Endothelial cell of umbilical vein (primary cell): ENCODE data around the gene TCF7L2. TPM values are rescaled to one million over a fixed set of nuclear protein-coding genes. Genes with fewer than 3 reads are reported as not detected.

Experiments used
- BruUV-seq: library from RNA; stranded (reverse); fragments of 400-500 nt; replicated peaks from 2 replicates; lab custom pipeline; 2021; lab: Mats Ljungman, UMichigan
- CTCF ChIA-PET: fragments of 300-600, 350-600 bp; sonication (Branson Sonifier 250); formaldehyde crosslinking; loops from one replicate; lab custom pipeline; 2021; ENCODE audit warnings: antibody characterized with exemption, inconsistent platforms; lab: Charles Lee
- POLR2A ChIA-PET: fragments of 300-600, 350-600 bp; sonication (Branson Sonifier 250); formaldehyde crosslinking; loops from one replicate; lab custom pipeline; 2021; ENCODE audit warnings: antibody characterized with exemption, inconsistent platforms; lab: Charles Lee
- DNase-seq: peaks from one replicate; pipeline ENCODE4 v3.0.0-alpha.2; 2011; ENCODE audit warnings: low read depth, low spot score
- FAIRE-seq: peaks from 2 replicates; lab custom pipeline; 2011; peaks lifted over from hg19 to GRCh38; lab: Jason Lieb, UNC
- H2AFZ ChIP-seq: 2 replicates; pipeline ENCODE4 v1.6.0; 2012; ENCODE audit warnings: low read depth, low read length, control low read depth, inconsistent platforms
- H3K27ac ChIP-seq: 2 replicates; pipeline ENCODE4 v1.5.1; 2011; ENCODE audit warnings: low read depth, mild to moderate bottlenecking, control low read depth, low read length, moderate library complexity; ENCODE audit not compliant: insufficient read depth
- H3K27me3 ChIP-seq, 2 experiments: 2 replicates each; pipeline versions ENCODE4 v1.6.0 to v1.6.1; 2011; ENCODE audit warnings: low read length in 2 of 2, mixed read lengths in 1 of 2; ENCODE audit not compliant: control insufficient read depth in 2 of 2, insufficient read depth in 2 of 2
- H3K36me3 ChIP-seq, 2 experiments: 2 replicates in 1 of 2; 3 replicates in 1 of 2; pipeline ENCODE4 v1.5.1; 2011; ENCODE audit warnings: low read length in 2 of 2, mild to moderate bottlenecking in 1 of 2, moderate library complexity in 1 of 2; ENCODE audit not compliant: control insufficient read depth in 2 of 2, insufficient read depth in 2 of 2; ENCODE audit errors: extremely low read depth in 1 of 2
- H3K4me1 ChIP-seq: 3 replicates; pipeline ENCODE4 v1.5.1; 2011; ENCODE audit warnings: mild to moderate bottlenecking, low read length; ENCODE audit not compliant: control insufficient read depth, insufficient read depth; ENCODE audit errors: extremely low read depth
- H3K4me2 ChIP-seq: 2 replicates; pipeline ENCODE4 v1.6.1; 2011; ENCODE audit warnings: low read length, control low read depth, mixed read lengths; ENCODE audit not compliant: insufficient read depth
- H3K4me3 ChIP-seq, 3 experiments: fragments of 200-600 bp in 1 of 3; sonication (generic), shearing (Covaris generic) in 1 of 3; replicated peaks in 1 of 3; 2 replicates each; pipeline ENCODE4 v1.5.1; 2011 to 2016; ENCODE audit warnings: control low read depth in 3 of 3, low read length in 3 of 3, mild to moderate bottlenecking in 2 of 3, inconsistent platforms in 1 of 3, low read depth in 1 of 3, moderate library complexity in 1 of 3; ENCODE audit not compliant: insufficient read depth in 1 of 3
- H3K79me2 ChIP-seq: 2 replicates; pipeline ENCODE4 v1.6.0; 2012; ENCODE audit warnings: low read length, inconsistent platforms; ENCODE audit not compliant: control insufficient read depth, insufficient read depth
- H3K9ac ChIP-seq: replicated peaks from 2 replicates; pipeline ENCODE3; 2011; ENCODE audit warnings: low read length, control low read depth; ENCODE audit not compliant: insufficient read depth; ENCODE audit errors: extremely low read depth
- H3K9me1 ChIP-seq: replicated peaks from 3 replicates; pipeline ENCODE4 v1.6.0; 2011; ENCODE audit warnings: mild to moderate bottlenecking, low read length; ENCODE audit not compliant: control insufficient read depth, insufficient read depth; ENCODE audit errors: extremely low read depth
- H3K9me3 ChIP-seq: replicated peaks from 2 replicates; pipeline ENCODE4 v1.5.1; 2012; ENCODE audit warnings: low read length, inconsistent platforms; ENCODE audit not compliant: control insufficient read depth, insufficient read depth
- H4K20me1 ChIP-seq: replicated peaks from 2 replicates; pipeline ENCODE3; 2011; ENCODE audit warnings: mild to moderate bottlenecking, low read length; ENCODE audit not compliant: control insufficient read depth, insufficient read depth; ENCODE audit errors: extremely low read depth
- CTCF ChIP-seq, 2 donors: IDR thresholded peaks; 1 replicate in 1 of 2; 2 replicates in 1 of 2; pipeline ENCODE4 v1.5.1; 2011; ENCODE audit warnings: low read length in 2 of 2, mild to moderate bottlenecking in 2 of 2, moderate library complexity in 2 of 2, control low read depth in 1 of 2, inconsistent platforms in 1 of 2, low read depth in 1 of 2; ENCODE audit not compliant: insufficient read depth in 1 of 2; ENCODE audit errors: extremely low read depth in 1 of 2
- EZH2 ChIP-seq: IDR thresholded peaks from 2 replicates; pipeline ENCODE4 v1.6.1; 2012; ENCODE audit warnings: borderline replicate concordance, low read depth, mild to moderate bottlenecking, moderate library complexity, low read length, inconsistent platforms; ENCODE audit not compliant: severe bottlenecking
- GATA2 ChIP-seq: IDR thresholded peaks from 2 replicates; pipeline ENCODE4 v1.7.0; 2011; ENCODE audit warnings: low read depth, mild to moderate bottlenecking, moderate library complexity, mixed read lengths, low read length; ENCODE audit not compliant: insufficient read length, insufficient read depth
- JUN ChIP-seq: IDR thresholded peaks from 2 replicates; pipeline ENCODE4 v1.6.1; 2011; ENCODE audit warnings: borderline replicate concordance, low read depth; ENCODE audit not compliant: insufficient read length, insufficient read depth
- MAX ChIP-seq: IDR thresholded peaks from 2 replicates; pipeline ENCODE4 v1.6.1; 2011; ENCODE audit not compliant: insufficient read depth, insufficient read length
- MYC ChIP-seq: IDR thresholded peaks from one replicate; pipeline ENCODE4 v1.6.1; 2011; ENCODE audit warnings: mild to moderate bottlenecking, low read depth, low read length
- POLR2A ChIP-seq: IDR thresholded peaks from 2 replicates; pipeline ENCODE4 v1.6.1; 2012; ENCODE audit warnings: low read depth, mild to moderate bottlenecking, control low read depth, low read length
- dilution Hi-C: fragments of 300-500 bp; cut with MboI; formaldehyde crosslinking; loops from one replicate; pipeline ENCODE4 v1.15.0; 2019; ENCODE audit warnings: low sequenced_read_pairs; ENCODE audit not compliant: extremely low pct_ligation_motif_present
- intact Hi-C: fragments of 100-400 bp; cut with micrococcal nuclease; formaldehyde crosslinking; loops from one replicate; pipeline ENCODE4 v1.10.0; 2022
- polyA plus RNA-seq, 4 experiments: library from polyadenylated mRNA; depleted of rRNA in 3 of 4; stranded (reverse) in 3 of 4; unstranded in 1 of 4; fragments of >200 nt; gene quantifications; 2 replicates each; pipeline versions ENCODE4 v1.2.1 to v1.2.3, GENCODE V29; 2011 to 2012; ENCODE audit warnings: missing spikeins in 1 of 4
- total RNA-seq: library from RNA; stranded (reverse); gene quantifications from 2 replicates; pipeline ENCODE4 v1.2.3, GENCODE V29; 2021

The TCF7L2 gene
- total and polyA plus RNA-seq, 2 donors (not counting 3 experiments of a cell fraction or from before 2014, with no cell fraction given): 9.9 to 21.8 TPM

- CTCF ChIA-PET: interaction anchor here (1.0 kb wide), 1 partner anchor 56 kb away, joined by 3 read pairs; no protein-coding TSS in a partner anchor
- POLR2A ChIA-PET: no interaction called here
- dilution Hi-C loops: no loop called here
- DNase-seq: no peak
- TF ChIP-seq CTCF (IDR thresholded peaks at IDR 0.05; ENCODE audit: extremely low read depth in 1 of 2, insufficient read depth in 1 of 2, low read depth in 1 of 2, low read length in 2 of 2) (no peak), EZH2 (no peak), MYC (no peak), MAX (no peak), POLR2A (no peak), JUN (no peak), GATA2 (no peak)
- Histone ChIP-seq H4K20me1 (peaks cover 2% of the 10 kb centered on the region), H3K4me2 (no peak overlapping the region), H3K79me2 (peaks cover 10% of the 10 kb centered on the region), H3K9me1 (no peaks in the 10 kb centered on the region), H2AFZ (no peak overlapping the region), H3K27me3 (no peaks in the 10 kb centered on the region), H3K27ac (no peak overlapping the region), H3K9ac (no peak overlapping the region), H3K4me1 (no peaks in the 10 kb centered on the region), H3K4me3 (no peak overlapping the region), H3K9me3 (no peaks in the 10 kb centered on the region), H3K36me3 (no peaks in the 10 kb centered on the region)
- intact Hi-C loops: no loop called here
- no peak for FAIRE-seq
- no TSS peak for BruUV-seq
These were observed 36.6 kb downstream of the TCF7L2 start for GRCh38 chr10:112986544-112987190.
